HG03432 (cell line): Measurements from ENCODE around the gene AQP12A.
"Not testable (repeated sequence)": the region's sequence is repeated elsewhere in the genome, so short reads cannot be mapped to it uniquely, and the experiment has no call there.

ENCODE experiments used
- ATAC-seq: cut with Tn5 transposase; IDR thresholded peaks from one replicate; pipeline ENCODE4 v1.9.1; 2021; ENCODE audit warnings: mild to moderate bottlenecking, moderate library complexity; ENCODE audit not compliant: unreplicated experiment

The AQP12A gene

GRCh38 chr2:240686460-240686859 lies 5.2 kb upstream of the AQP12A start:
- ATAC-seq: no peak

- no peak for ATAC-seq
Observed at GRCh38 chr2:240687045-240687740, 4.5 kb upstream of the AQP12A start.

GRCh38 chr2:240687741-240688552 lies 3.7 kb upstream of the AQP12A start:
- no peak for ATAC-seq

- ATAC-seq: no peak
Observed at GRCh38 chr2:240688553-240688919, 3.1 kb upstream of the AQP12A start.

- no peak for ATAC-seq
Observed at GRCh38 chr2:240689975-240690374, 1.7 kb upstream of the AQP12A start.

GRCh38 chr2:240690421-240691074 lies 1.1 kb upstream of the AQP12A start:
- not testable (repeated sequence) for ATAC-seq

- ATAC-seq: not testable (repeated sequence)
Observed at GRCh38 chr2:240691075-240691427, 615 bp upstream of the AQP12A start.

- ATAC-seq: not testable (repeated sequence)
Observed at GRCh38 chr2:240692583-240693561, 1.2 kb downstream of the AQP12A start.

- ATAC-seq: not testable (repeated sequence)
Observed at GRCh38 chr2:240694304-240694703, 2.6 kb downstream of the AQP12A start.

GRCh38 chr2:240695593-240695992 lies 3.9 kb downstream of the AQP12A start:
- not testable (repeated sequence) for ATAC-seq

- not testable (repeated sequence) for ATAC-seq
Observed at GRCh38 chr2:240696469-240696868, 4.8 kb downstream of the AQP12A start.

GRCh38 chr2:240698852-240699561 lies 7.3 kb downstream of the AQP12A start:
- ATAC-seq: not testable (repeated sequence)

- not testable (repeated sequence) for ATAC-seq
Observed at GRCh38 chr2:240699835-240700234, 8.2 kb downstream of the AQP12A start.

- ATAC-seq: not testable (repeated sequence)
Observed at GRCh38 chr2:240700616-240701015, 8.9 kb downstream of the AQP12A start.

GRCh38 chr2:240701091-240701735 lies 9.5 kb downstream of the AQP12A start:
- no peak for ATAC-seq

- no peak for ATAC-seq
Observed at GRCh38 chr2:240701736-240702639, 10.3 kb downstream of the AQP12A start.

- ATAC-seq: no peak
Observed at GRCh38 chr2:240702640-240703011, 11.0 kb downstream of the AQP12A start.
